Ovary (tissue), 9 donors: ENCODE results near the gene TRPT1. TPM values are rescaled to one million over a fixed set of nuclear protein-coding genes. Genes with fewer than 3 reads are reported as not detected.

ENCODE experiments used
- DNase-seq, 5 donors: peaks; one replicate each; pipeline ENCODE4 v3.0.0-alpha.2; 2019 to 2020
- H3K27ac ChIP-seq, 2 donors: fragments of 200-600 bp; one replicate each; pipeline versions ENCODE4 v1.5.1 to v1.8.0; 2019 to 2022
- H3K27me3 ChIP-seq: fragments of 200-600 bp; one replicate; pipeline ENCODE4 v1.8.0; 2022
- H3K36me3 ChIP-seq: fragments of 200-600 bp; sonication (generic); one replicate; pipeline ENCODE4 v1.5.1; 2019
- H3K4me1 ChIP-seq: one replicate; pipeline ENCODE4 v1.8.1; 2013; ENCODE audit warnings: mild to moderate bottlenecking, moderate library complexity; ENCODE audit not compliant: insufficient read depth
- H3K4me3 ChIP-seq: fragments of 200-600 bp; sonication (generic); one replicate; pipeline ENCODE4 v1.5.1; 2017
- H3K9me3 ChIP-seq, 2 donors: fragments of 200-600 bp in 1 of 2; sonication (generic) in 1 of 2; one replicate each; pipeline versions ENCODE4 v1.5.1 to v1.8.1; 2013 to 2019; ENCODE audit warnings: mild to moderate bottlenecking in 1 of 2, moderate library complexity in 1 of 2
- EP300 ChIP-seq: sonication (generic); formaldehyde crosslinking; IDR thresholded peaks from one replicate; pipeline ENCODE4 v1.6.1; 2017; ENCODE audit warnings: antibody characterized with exemption
- POLR2A ChIP-seq: fragments of 450-650 bp; IDR thresholded peaks from one replicate; pipeline ENCODE4 v1.6.1; 2017; ENCODE audit warnings: antibody characterized with exemption, mild to moderate bottlenecking, moderate library complexity
- WGBS, 3 donors: extraction: QIAGEN DNeasy Blood & Tissue Kit in 1 of 3; methylation state at CpG; one replicate each; pipeline versions ENCODE4 v1.1.5 to v1.1.7; 2013 to 2017; 5-methylcytosine and 5-hydroxymethylcytosine counted together
- intact Hi-C, 4 donors: fragments of 100-400 bp; cut with DNase I; formaldehyde crosslinking; loops; one replicate each; pipeline versions ENCODE4 v1.11.0 to v1.15.1; 2022 to 2023
- polyA plus RNA-seq, 2 donors: library from polyadenylated mRNA; stranded (reverse); fragments of 200-250 nt in 1 of 2; fragments of 350-450 nt in 1 of 2; fragmentation: Illumina TruSeq in 1 of 2; extraction: RNeasy Lipid Tissue Mini Kit (QIAGEN cat#74804) in 1 of 2; gene quantifications; one replicate each; pipeline ENCODE4 v1.2.3, GENCODE V29; 2013 to 2014
- total RNA-seq, 7 donors: library from RNA; depleted of rRNA in 2 of 7; stranded (reverse); fragments of >200 nt in 2 of 7; fragmentation: NEBNext Ultra II Directional in 3 of 7; extraction: Animal tissue kit (Norgen Biotek cat#: 25700) in 3 of 7; gene quantifications; one replicate each; pipeline versions ENCODE4 v1.1.0 to v1.2.4, GENCODE V29; 2016 to 2023
- TF ChIP-seq, protein P1 (sequence below), 3 donors: fragments of 450-650 bp in 2 of 3; fragments of 200-600 bp in 1 of 3; IDR thresholded peaks; one replicate each; pipeline versions ENCODE4 v1.5.1 to v1.8.0; 2016 to 2022; ENCODE audit warnings: antibody characterized with exemption in 3 of 3, mild to moderate bottlenecking in 1 of 3
- donor health status: DM: no; HTN: no; CAD: no; lungs with moderate emphysema.
- donor health status: DM: no; HTN: no; CAD: no.
- donor health status: Bipolar disorder and iron deficiency.
- donor health status: DM: yes; HTN: yes; CAD: no.
- donor health status: DM: no; HTN: no; CAD: no.
- donor health status: DM: yes; HTN: yes; CAD: no.

Gene TRPT1
- total and polyA plus RNA-seq, 9 donors: 16.6 to 41.4 (median 32.6) TPM

DNA sequence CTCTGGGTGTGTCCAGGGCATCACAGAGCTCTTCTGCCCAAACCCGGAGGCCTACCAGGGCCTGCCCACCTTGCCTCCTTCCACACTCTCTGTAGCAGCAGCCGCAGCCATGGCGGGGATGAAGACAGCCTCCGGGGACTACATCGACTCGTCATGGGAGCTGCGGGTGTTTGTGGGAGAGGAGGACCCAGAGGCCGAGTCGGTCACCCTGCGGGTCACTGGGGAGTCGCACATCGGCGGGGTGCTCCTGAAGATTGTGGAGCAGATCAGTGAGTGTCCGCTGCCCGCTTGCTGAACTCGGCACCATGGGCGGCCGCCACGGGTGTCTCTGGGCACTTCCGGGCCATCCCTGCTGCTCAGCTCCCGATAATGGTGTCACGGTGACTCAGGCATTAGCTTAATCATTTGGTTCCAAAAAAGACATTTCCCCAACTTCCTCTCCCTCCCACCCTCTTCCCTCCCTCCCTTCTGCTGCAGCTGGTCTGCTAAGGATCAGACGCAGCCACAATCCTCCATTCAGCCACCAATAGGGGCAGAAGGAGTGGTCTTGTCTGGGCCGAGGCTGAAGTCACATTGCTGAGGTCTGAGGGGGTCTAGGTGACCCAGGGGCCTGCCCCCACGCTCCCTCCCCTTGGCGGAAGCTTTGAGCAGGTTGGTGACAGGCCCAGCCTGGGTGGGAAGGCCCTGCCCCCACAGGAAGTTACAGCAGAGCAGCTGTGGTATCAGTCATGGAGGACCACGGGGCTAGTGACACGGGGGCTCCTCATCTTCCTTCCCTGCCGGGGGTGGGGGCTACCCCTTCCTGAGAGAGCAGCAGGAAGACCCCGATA lies 18.5 kb downstream of the TRPT1 start:
- 17 to 37% (median 25%) methylated on average over 29 to 30 of the region's 30 CpGs for WGBS, 3 donors
- intact Hi-C loops: loop anchor here in 2 of 4 donors (10.0 kb wide), 1 partner anchor 57 kb away; no protein-coding TSS in a partner anchor
- peak in 4 of 5 donors; percentile 48 to 60 (median 52) for DNase-seq
- Histone ChIP-seq H3K27ac (peak overlapping the region in 1 of 2 donors; percentile 16), H3K36me3 (no peaks in the 10 kb centered on the region), H3K4me1 (peaks cover 10% of the 10 kb centered on the region), H3K4me3 (peak overlapping the region; percentile 13), H3K9me3 (no peaks in the 10 kb centered on the region), H3K27me3 (no peaks in the 10 kb centered on the region)
- no peak for TF ChIP-seq POLR2A
- TF ChIP-seq, protein P1, sequence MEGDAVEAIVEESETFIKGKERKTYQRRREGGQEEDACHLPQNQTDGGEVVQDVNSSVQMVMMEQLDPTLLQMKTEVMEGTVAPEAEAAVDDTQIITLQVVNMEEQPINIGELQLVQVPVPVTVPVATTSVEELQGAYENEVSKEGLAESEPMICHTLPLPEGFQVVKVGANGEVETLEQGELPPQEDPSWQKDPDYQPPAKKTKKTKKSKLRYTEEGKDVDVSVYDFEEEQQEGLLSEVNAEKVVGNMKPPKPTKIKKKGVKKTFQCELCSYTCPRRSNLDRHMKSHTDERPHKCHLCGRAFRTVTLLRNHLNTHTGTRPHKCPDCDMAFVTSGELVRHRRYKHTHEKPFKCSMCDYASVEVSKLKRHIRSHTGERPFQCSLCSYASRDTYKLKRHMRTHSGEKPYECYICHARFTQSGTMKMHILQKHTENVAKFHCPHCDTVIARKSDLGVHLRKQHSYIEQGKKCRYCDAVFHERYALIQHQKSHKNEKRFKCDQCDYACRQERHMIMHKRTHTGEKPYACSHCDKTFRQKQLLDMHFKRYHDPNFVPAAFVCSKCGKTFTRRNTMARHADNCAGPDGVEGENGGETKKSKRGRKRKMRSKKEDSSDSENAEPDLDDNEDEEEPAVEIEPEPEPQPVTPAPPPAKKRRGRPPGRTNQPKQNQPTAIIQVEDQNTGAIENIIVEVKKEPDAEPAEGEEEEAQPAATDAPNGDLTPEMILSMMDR (IDR thresholded peaks at IDR 0.05): no peak
- no peak for TF ChIP-seq EP300

DNA sequence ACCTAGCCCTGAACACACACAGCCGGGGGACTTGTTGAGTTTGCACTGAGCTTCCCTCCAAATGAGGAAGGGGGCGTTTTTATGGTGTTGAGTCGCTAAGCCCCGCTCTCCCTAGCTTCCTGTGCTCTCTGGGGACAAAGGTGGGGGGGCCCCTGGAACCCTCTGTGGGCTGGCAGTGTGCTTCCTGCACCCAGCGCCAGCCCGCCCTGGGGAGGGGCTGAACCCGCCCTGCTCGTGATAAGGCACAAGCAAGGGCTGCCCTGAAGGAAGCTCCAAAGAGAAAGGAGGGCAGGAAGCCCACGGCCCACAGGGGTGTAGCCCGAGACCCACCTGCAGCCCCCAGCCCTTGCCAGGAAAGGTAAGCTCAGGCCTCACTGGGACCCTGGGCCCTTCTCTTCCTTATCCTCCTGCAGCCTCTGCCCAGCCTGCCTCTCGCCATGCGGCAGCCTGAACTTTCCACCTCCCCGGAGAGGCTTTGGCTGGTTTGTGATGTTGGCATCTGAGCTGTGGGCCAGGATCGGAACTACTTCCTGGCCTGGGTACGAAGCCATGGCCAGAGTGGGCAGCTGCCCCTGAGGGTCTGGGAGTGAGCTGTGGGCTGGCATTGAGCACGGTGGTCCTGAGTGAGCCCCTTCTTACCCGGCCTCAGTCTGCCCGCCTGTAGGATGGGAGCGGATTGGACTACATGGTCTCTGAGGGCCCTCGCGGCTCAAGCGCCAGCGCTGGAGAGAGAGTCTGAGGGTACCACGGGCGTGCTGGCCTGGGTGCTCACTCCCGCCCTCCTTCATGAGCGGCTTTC lies 19.3 kb downstream of the TRPT1 start, which contains the start of gene FERMT3:
Gene FERMT3 (plus strand): TSS at position 265 of the 799 bp plus-strand sequence. CDS start 644 bp downstream, outside the sequence.
- intact Hi-C loops: loop anchor here in 2 of 4 donors (10.0 kb wide), 1 partner anchor 58 kb away; no protein-coding TSS in a partner anchor
- Histone ChIP-seq H3K36me3 (no peaks in the 10 kb centered on the region), H3K27me3 (no peaks in the 10 kb centered on the region), H3K4me3 (peak within 1 kb of the TSS; percentile 13), H3K9me3 (no peaks in the 10 kb centered on the region), H3K27ac (no peak within 1 kb of the TSS), H3K4me1 (peaks cover 10% of the 10 kb centered on the region)
- TF ChIP-seq POLR2A (no peak), EP300 (no peak)
- TF ChIP-seq, protein P1 (IDR thresholded peaks at IDR 0.05): no peak
- DNase-seq: peak in 1 of 5 donors; percentile 54
- 79 to 91% (median 80%) methylated on average over 25 to 27 of the region's 27 CpGs for WGBS, 3 donors

DNA sequence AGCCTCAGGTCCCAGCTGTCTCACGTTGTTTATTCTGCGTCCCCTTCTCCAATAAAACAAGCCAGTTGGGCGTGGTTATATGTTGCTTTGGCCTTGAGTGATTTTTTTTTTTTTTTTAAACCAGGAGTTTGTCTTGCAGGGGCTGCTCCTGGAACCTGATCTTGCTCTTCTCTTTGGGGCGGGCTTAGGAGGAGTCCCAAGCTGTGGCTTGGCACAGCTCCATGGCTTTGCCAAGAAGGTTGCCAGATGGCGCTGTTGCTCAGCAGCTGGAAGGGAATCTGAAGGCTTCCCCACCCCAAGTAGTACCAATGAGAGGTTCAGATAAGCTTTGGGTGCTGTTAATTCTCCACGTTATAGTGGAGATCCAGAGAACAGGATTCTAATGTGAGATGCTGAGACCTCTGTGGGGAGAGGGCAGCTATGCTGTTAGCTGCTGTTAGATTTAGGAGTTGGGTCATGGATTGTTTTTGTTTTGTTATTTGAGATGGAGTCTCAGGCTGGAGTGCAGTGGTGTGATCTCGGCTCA lies 21.5 kb downstream of the TRPT1 start:
- DNase-seq: peak; percentile 91 to 94 (median 93)
- Histone ChIP-seq H3K36me3 (no peaks in the 10 kb centered on the region), H3K4me1 (peaks cover 10% of the 10 kb centered on the region), H3K27me3 (no peaks in the 10 kb centered on the region), H3K27ac (peak overlapping the region in 1 of 2 donors; percentile 41), H3K9me3 (no peaks in the 10 kb centered on the region), H3K4me3 (no peak overlapping the region)
- WGBS, 3 donors: 7 to 10% (median 9%) methylated on average over 7 of the region's 7 CpGs
- no peak for TF ChIP-seq EP300
- TF ChIP-seq, protein P1 (IDR thresholded peaks at IDR 0.05): peak; percentile 58 to 77 (median 65)
- TF ChIP-seq POLR2A: no peak
- intact Hi-C loops: loop anchor here in 3 of 4 donors (5.0 to 10.0 kb wide), 3 partner anchors 48 to 98 kb away; partner anchors contain the start of genes CATSPERZ (in 1 of the 3) and PLCB3 (in 1 of the 3)

DNA sequence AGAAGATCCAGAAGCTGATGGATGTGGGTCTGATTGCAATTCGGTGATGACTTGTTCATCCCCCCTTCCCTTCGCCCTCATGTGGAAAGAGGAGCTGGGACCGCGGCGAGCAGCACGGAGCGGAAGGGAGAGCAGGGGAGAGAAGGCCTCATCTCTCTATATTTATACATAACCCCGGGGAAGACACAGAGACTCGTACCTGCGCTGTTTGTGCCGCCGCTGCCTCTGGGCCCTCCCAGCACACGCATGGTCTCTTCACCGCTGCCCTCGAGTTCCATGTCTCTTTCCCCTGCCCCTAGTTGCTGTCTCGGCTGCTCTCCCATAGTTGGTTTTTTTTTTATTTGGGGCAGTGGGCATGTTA lies 21.9 kb downstream of the TRPT1 start:
- Histone ChIP-seq H3K4me1 (peaks cover 10% of the 10 kb centered on the region), H3K27ac (peak overlapping the region in 1 of 2 donors; percentile 41), H3K4me3 (no peak overlapping the region), H3K9me3 (no peaks in the 10 kb centered on the region), H3K36me3 (no peaks in the 10 kb centered on the region), H3K27me3 (no peaks in the 10 kb centered on the region)
- 26 to 50% (median 31%) methylated on average over 16 of the region's 16 CpGs for WGBS, 3 donors
- intact Hi-C loops: loop anchor here in 3 of 4 donors (5.0 to 10.0 kb wide), 3 partner anchors 48 to 98 kb away; partner anchors contain the start of genes CATSPERZ (in 1 of the 3) and PLCB3 (in 1 of the 3)
- DNase-seq: peak in 1 of 5 donors; percentile 36
- TF ChIP-seq, protein P1 (IDR thresholded peaks at IDR 0.05): no peak
- no peak for TF ChIP-seq EP300
- no peak for TF ChIP-seq POLR2A
